CD4-positive, CD25-positive, alpha-beta regulatory T cell (primary cell): ENCODE data around the gene MACROD2. TPM values are rescaled to one million over a fixed set of nuclear protein-coding genes. Genes with fewer than 3 reads are reported as not detected.
A peak's percentile ranks its signal among the peaks of the same experiment; 100 is the strongest.

Experiments
- ATAC-seq, 2 donors: fragments of 150-1000 bp; cut with Tn5 transposase; one replicate each; pipeline ENCODE4 v1.10.0; 2021; ENCODE audit warnings: low read depth in 2 of 2, moderate number of reproducible peaks in 2 of 2, moderate library complexity in 1 of 2
- DNase-seq, 3 donors: peaks; one replicate each; pipeline versions ENCODE4 v3.0.0 to v3.0.0-alpha.2; 2012 to 2022; ENCODE audit warnings: mixed read lengths in 1 of 3
- H3K27ac ChIP-seq: one replicate; pipeline ENCODE4 v1.7.0; 2013; ENCODE audit warnings: mild to moderate bottlenecking, low read length; ENCODE audit not compliant: insufficient read depth, poor library complexity, severe bottlenecking
- H3K27me3 ChIP-seq: one replicate; pipeline ENCODE4 v1.7.0; 2013; ENCODE audit warnings: low read length; ENCODE audit not compliant: control insufficient read depth, insufficient read depth
- H3K36me3 ChIP-seq: one replicate; pipeline ENCODE4 v1.7.0; 2013; ENCODE audit warnings: mild to moderate bottlenecking, low read length, moderate library complexity; ENCODE audit not compliant: control insufficient read depth, insufficient read depth
- H3K4me1 ChIP-seq: 2 replicates; pipeline ENCODE4 v1.7.0; 2013; ENCODE audit warnings: mild to moderate bottlenecking, low read length; ENCODE audit not compliant: insufficient read depth, control insufficient read depth, poor library complexity, severe bottlenecking
- H3K4me3 ChIP-seq: one replicate; pipeline ENCODE4 v1.7.0; 2013; ENCODE audit warnings: low read depth, mild to moderate bottlenecking, low read length, moderate library complexity
- H3K9me3 ChIP-seq, 2 experiments: 1 replicate in 1 of 2; 2 replicates in 1 of 2; pipeline ENCODE4 v1.7.0; 2013; ENCODE audit warnings: low read length in 2 of 2, mild to moderate bottlenecking in 1 of 2, moderate library complexity in 1 of 2; ENCODE audit not compliant: control insufficient read depth in 2 of 2
- H3K27ac Mint-ChIP-seq, 3 donors: one replicate each; pipeline ENCODE4 v1.8.0; 2020 to 2022; ENCODE audit warnings: mild to moderate bottlenecking in 3 of 3, mixed read lengths in 3 of 3, moderate library complexity in 2 of 3
- H3K27me3 Mint-ChIP-seq: one replicate; pipeline ENCODE4 v1.8.0; 2022; ENCODE audit warnings: mild to moderate bottlenecking, mixed read lengths
- H3K36me3 Mint-ChIP-seq: one replicate; pipeline ENCODE4 v1.8.0; 2020; ENCODE audit warnings: mixed read lengths
- H3K4me1 Mint-ChIP-seq, 4 donors: one replicate each; pipeline ENCODE4 v1.8.0; 2020 to 2022; ENCODE audit warnings: mixed read lengths in 4 of 4, mild to moderate bottlenecking in 1 of 4
- H3K4me3 Mint-ChIP-seq, 4 donors: one replicate each; pipeline ENCODE4 v1.8.0; 2020 to 2022; ENCODE audit warnings: mild to moderate bottlenecking in 4 of 4, mixed read lengths in 4 of 4, moderate library complexity in 3 of 4
- H3K9me3 Mint-ChIP-seq, 7 donors: one replicate each; pipeline ENCODE4 v1.8.0; 2020 to 2022; ENCODE audit warnings: mixed read lengths in 7 of 7, mild to moderate bottlenecking in 3 of 7, moderate library complexity in 2 of 7
- polyA plus RNA-seq, 4 donors: library from polyadenylated mRNA; unstranded; fragments of 300-500 nt; fragmentation: Illumina TruSeq; gene quantifications; one replicate each; pipeline ENCODE4 v1.2.3, GENCODE V29; 2021
- total RNA-seq: library from RNA; stranded (reverse); gene quantifications from one replicate; pipeline ENCODE4 v1.2.3, GENCODE V29; 2022

The MACROD2 gene
- total and polyA plus RNA-seq, 5 donors from 2014 or later: 1.4 TPM; not detected in 4

DNA sequence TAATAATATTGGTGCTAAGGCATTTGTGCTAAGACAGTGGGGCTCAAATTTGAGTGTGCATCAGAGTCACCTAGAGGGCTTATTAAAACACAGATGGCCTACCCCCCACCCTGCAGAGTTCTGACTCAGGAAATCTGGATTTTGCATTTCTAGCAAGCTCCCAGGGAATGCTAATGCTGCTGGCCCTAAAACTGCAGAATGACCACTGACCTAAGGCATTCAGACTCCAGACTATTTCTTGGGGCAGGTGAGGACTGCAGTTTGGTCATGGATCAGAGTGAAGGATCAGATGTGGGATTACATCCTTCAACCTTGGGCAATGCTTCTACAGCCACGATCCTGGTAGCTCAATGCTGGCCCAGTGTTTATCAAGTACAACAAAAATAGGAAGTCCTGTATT lies 952.2 kb downstream of the MACROD2 start:
- H3K36me3 Mint-ChIP-seq: no peaks in the 10 kb centered on the region
- ATAC-seq (no peak), DNase-seq (no peak)
- H3K9me3 Mint-ChIP-seq: peaks cover 0 to 10% (median 6%) of the 10 kb centered on the region in 7 donors
- Histone ChIP-seq H3K27ac (no peak overlapping the region), H3K36me3 (no peaks in the 10 kb centered on the region), H3K27me3 (no peaks in the 10 kb centered on the region), H3K9me3 (peaks cover 0 to 3% of the 10 kb centered on the region in 2 experiments), H3K4me3 (no peak overlapping the region), H3K4me1 (no peaks in the 10 kb centered on the region)
- H3K27me3 Mint-ChIP-seq: no peaks in the 10 kb centered on the region
- no peak overlapping the region for H3K4me3 Mint-ChIP-seq
- H3K4me1 Mint-ChIP-seq: no peaks in the 10 kb centered on the region
- H3K27ac Mint-ChIP-seq: no peak overlapping the region

DNA sequence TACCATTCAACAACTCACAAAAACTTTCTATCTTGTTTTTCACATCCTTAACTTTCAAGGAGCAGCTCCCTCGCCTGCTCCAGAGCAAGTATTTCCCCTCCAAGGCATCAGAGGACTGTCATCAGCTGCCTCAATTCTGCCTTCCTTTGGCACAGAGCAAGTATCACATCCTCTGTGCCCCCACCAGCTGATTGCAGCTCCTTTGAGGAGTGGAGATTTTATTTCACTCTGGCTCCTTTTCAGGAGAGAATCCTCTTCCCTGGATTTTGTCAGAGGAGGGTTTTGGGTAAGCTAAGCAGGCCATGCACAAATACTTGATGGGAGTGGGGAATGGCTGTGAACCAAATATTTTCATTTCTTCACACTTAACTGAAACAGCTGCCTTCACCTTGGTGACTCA lies 952.6 kb downstream of the MACROD2 start:
- Mint-ChIP-seq H3K27ac (no peak overlapping the region), H3K9me3 (peaks cover 0 to 10% (median 6%) of the 10 kb centered on the region in 7 donors), H3K27me3 (no peaks in the 10 kb centered on the region), H3K36me3 (no peaks in the 10 kb centered on the region), H3K4me1 (no peaks in the 10 kb centered on the region), H3K4me3 (no peak overlapping the region)
- no peak for DNase-seq
- Histone ChIP-seq H3K4me3 (no peak overlapping the region), H3K4me1 (no peaks in the 10 kb centered on the region), H3K27me3 (no peaks in the 10 kb centered on the region), H3K36me3 (no peaks in the 10 kb centered on the region), H3K9me3 (peaks cover 0 to 3% of the 10 kb centered on the region in 2 experiments), H3K27ac (no peak overlapping the region)
- no peak for ATAC-seq

DNA sequence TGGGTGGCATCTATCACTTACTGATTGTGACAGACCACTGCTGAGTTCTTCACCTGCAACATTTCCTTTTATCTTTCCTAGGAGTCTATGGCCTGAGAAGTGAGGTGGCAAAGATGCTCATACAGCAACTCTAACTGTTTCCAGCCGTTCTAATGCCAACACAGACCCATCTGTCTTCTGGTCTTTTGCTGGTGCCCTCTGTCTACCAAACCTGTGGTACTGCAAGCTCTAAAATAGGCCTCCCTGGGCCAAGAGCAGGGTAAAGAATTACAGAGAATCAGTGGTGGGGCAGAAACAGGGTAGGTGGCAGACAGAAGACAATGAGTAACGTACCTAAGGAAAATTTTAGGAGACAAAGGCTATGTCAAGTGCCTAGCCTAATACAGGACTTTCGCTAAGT lies 953.1 kb downstream of the MACROD2 start:
- Histone ChIP-seq H3K9me3 (peaks cover 0 to 3% of the 10 kb centered on the region in 2 experiments), H3K4me1 (no peaks in the 10 kb centered on the region), H3K4me3 (no peak overlapping the region), H3K27me3 (no peaks in the 10 kb centered on the region), H3K36me3 (no peaks in the 10 kb centered on the region), H3K27ac (no peak overlapping the region)
- no peaks in the 10 kb centered on the region for H3K4me1 Mint-ChIP-seq
- no peak overlapping the region for H3K27ac Mint-ChIP-seq
- no peak overlapping the region for H3K4me3 Mint-ChIP-seq
- ATAC-seq (no peak), DNase-seq (no peak)
- H3K9me3 Mint-ChIP-seq: peaks cover 0 to 10% (median 6%) of the 10 kb centered on the region in 7 donors
- H3K36me3 Mint-ChIP-seq: no peaks in the 10 kb centered on the region
- H3K27me3 Mint-ChIP-seq: no peaks in the 10 kb centered on the region

DNA sequence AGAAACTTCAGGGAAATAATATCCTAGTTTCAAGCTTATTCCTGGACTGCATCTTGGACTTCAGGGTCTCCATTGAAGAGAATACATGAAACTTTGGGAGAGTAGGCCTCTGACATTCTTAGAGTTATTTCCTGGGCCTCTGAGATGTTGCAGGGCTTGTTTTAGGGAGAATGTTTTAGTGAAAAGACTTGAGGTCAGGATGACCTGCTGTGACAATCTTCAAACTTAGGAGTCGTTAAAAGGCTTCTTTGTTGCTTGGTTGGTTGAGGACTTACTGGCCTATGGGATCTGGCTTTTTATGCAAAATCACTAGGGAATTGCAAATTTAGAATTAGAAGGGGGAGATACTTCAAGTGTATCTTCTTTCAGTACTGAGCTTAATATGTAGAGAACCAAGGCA lies 955.3 kb downstream of the MACROD2 start:
- Histone ChIP-seq H3K4me1 (no peaks in the 10 kb centered on the region), H3K27ac (no peak overlapping the region), H3K4me3 (no peak overlapping the region), H3K9me3 (peaks cover 0 to 3% of the 10 kb centered on the region in 2 experiments), H3K27me3 (no peaks in the 10 kb centered on the region), H3K36me3 (no peaks in the 10 kb centered on the region)
- DNase-seq (no peak), ATAC-seq (no peak)
- H3K27me3 Mint-ChIP-seq: no peaks in the 10 kb centered on the region
- no peaks in the 10 kb centered on the region for H3K36me3 Mint-ChIP-seq
- no peaks in the 10 kb centered on the region for H3K4me1 Mint-ChIP-seq
- no peak overlapping the region for H3K4me3 Mint-ChIP-seq
- peaks cover 0 to 9% (median 4%) of the 10 kb centered on the region in 7 donors for H3K9me3 Mint-ChIP-seq
- H3K27ac Mint-ChIP-seq: no peak overlapping the region

DNA sequence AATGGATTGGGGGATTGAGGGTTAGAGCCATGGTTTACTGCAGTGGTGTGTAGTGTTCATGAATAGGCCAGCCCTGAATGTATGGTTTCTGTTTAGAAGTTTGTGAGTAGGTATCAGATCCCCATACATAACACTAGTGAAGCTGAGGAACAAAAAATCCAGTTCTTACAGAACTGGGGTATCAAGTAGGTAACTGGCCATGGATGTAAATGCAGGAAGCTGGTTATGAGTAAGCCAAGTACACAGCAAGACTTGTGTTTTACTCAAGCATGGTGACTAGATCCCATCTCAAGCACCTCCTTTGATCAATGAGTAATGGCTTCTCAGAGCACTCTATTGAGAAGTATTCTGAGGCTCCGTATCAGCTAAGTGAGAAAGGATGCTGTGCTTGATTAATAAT lies 955.8 kb downstream of the MACROD2 start:
- Histone ChIP-seq H3K4me1 (no peaks in the 10 kb centered on the region), H3K27me3 (no peaks in the 10 kb centered on the region), H3K4me3 (no peak overlapping the region), H3K27ac (no peak overlapping the region), H3K36me3 (no peaks in the 10 kb centered on the region), H3K9me3 (peaks cover 0 to 3% of the 10 kb centered on the region in 2 experiments)
- DNase-seq: no peak
- H3K4me1 Mint-ChIP-seq: no peaks in the 10 kb centered on the region
- H3K9me3 Mint-ChIP-seq: peaks cover 0 to 9% (median 5%) of the 10 kb centered on the region in 7 donors
- no peaks in the 10 kb centered on the region for H3K27me3 Mint-ChIP-seq
- no peak for ATAC-seq
- no peak overlapping the region for H3K27ac Mint-ChIP-seq
- H3K4me3 Mint-ChIP-seq: no peak overlapping the region
- H3K36me3 Mint-ChIP-seq: no peaks in the 10 kb centered on the region

DNA sequence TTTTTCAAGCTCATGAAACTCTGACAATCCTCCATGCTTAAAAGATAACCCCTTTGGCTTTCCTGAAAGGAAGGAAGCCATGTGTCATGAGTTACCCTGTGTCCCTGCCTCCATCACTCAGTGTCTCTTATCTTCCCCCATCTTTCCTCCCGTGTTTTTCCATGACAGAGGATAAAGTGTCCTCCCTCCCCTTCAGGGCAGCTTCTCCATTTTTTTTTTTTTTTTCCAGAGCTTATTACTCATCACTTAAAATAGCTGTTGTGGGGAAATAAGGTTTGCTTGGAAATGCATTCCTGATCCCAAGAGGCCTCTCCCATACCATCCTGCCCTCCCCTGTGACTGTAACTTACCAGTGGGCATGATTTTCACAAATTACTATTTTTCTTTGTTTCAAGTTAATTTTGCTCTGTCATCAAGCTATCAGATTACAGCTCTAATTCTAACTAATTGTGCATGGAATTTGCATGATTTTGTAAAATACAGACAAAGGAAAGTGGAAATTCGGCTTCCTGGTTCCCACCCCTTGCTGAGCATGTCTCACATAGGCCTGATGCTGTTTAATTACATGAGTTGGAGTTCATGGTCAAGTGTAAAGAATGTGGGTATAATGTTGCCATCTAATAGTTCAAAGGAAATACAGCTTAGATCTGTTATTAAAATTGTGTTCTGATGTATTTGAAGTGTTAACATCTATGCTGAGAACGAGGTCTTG lies 956.5 kb downstream of the MACROD2 start:
- Mint-ChIP-seq H3K36me3 (no peaks in the 10 kb centered on the region), H3K27ac (no peak overlapping the region), H3K4me1 (no peaks in the 10 kb centered on the region), H3K4me3 (no peak overlapping the region), H3K9me3 (peaks cover 0 to 9% (median 5%) of the 10 kb centered on the region in 7 donors), H3K27me3 (no peaks in the 10 kb centered on the region)
- Histone ChIP-seq H3K27ac (no peak overlapping the region), H3K27me3 (no peaks in the 10 kb centered on the region), H3K36me3 (no peaks in the 10 kb centered on the region), H3K4me1 (no peaks in the 10 kb centered on the region), H3K9me3 (peaks cover 0 to 3% of the 10 kb centered on the region in 2 experiments), H3K4me3 (no peak overlapping the region)
- DNase-seq (no peak), ATAC-seq (no peak)

DNA sequence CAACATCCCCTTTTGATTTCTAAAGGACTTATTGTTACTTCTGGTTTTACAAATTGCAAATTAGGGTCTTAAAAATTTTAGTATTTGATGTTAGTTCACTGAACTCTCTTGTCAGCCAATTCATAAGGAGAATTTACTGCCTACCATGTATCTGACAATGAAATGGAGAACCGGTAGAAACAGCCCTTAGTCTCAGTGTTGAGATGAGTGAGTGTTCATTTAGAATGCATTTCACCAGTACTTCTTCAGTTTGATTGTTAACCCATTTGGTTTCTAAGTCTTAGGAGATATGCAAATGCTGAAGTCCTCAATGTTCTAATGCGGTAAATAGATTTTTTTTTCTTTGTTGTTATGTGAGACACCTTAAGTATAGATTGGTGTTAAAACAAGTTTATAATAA lies 958.4 kb downstream of the MACROD2 start:
- DNase-seq: peak in 1 of 3 donors; percentile 1
- peaks cover 0 to 10% (median 5%) of the 10 kb centered on the region in 7 donors for H3K9me3 Mint-ChIP-seq
- H3K27ac ChIP-seq: no peak overlapping the region
- no peak for ATAC-seq
- H3K36me3 Mint-ChIP-seq: no peaks in the 10 kb centered on the region
- no peaks in the 10 kb centered on the region for H3K27me3 ChIP-seq
- H3K27ac Mint-ChIP-seq: no peak overlapping the region
- no peaks in the 10 kb centered on the region for H3K4me1 ChIP-seq
- H3K4me3 ChIP-seq: no peak overlapping the region
- no peaks in the 10 kb centered on the region for H3K27me3 Mint-ChIP-seq
- no peaks in the 10 kb centered on the region for H3K36me3 ChIP-seq
- no peak overlapping the region for H3K4me3 Mint-ChIP-seq
- H3K4me1 Mint-ChIP-seq: no peaks in the 10 kb centered on the region
- H3K9me3 ChIP-seq: peaks cover 0 to 3% of the 10 kb centered on the region in 2 experiments

DNA sequence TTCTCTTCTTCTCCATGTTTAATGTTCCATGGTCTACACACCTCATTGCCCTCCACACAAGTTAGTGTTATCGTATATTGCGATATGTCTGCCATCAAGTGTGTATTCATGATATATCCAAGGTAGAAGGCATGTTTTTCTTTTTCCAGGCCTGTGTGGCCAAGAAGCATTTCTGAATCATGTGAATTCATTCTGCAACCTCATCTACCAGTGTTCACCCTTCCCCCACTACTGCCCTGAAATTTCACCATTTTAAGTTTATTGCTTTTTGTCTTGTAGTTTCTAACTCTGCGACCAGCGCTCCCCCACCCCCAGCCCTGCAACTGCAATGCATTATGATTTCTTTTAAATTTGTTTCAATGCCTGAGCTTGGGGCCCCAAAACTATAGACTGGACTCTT lies 960.1 kb downstream of the MACROD2 start:
- DNase-seq (peak in 1 of 3 donors; percentile 9), ATAC-seq (no peak)
- Mint-ChIP-seq H3K4me3 (no peak overlapping the region), H3K9me3 (peaks cover 0 to 13% (median 9%) of the 10 kb centered on the region in 7 donors), H3K27me3 (no peaks in the 10 kb centered on the region), H3K27ac (no peak overlapping the region), H3K4me1 (no peaks in the 10 kb centered on the region), H3K36me3 (no peaks in the 10 kb centered on the region)
- Histone ChIP-seq H3K4me3 (no peak overlapping the region), H3K9me3 (peaks cover 3 to 8% of the 10 kb centered on the region in 2 experiments), H3K36me3 (no peaks in the 10 kb centered on the region), H3K27me3 (no peaks in the 10 kb centered on the region), H3K27ac (no peak overlapping the region), H3K4me1 (no peaks in the 10 kb centered on the region)
